Subcutaneous adipose tissue (tissue), 4 donors: ENCODE measurements around the gene PLBD2. TPM values are rescaled to one million over a fixed set of nuclear protein-coding genes. Genes with fewer than 3 reads are reported as not detected.

Experiments
- CTCF ChIP-seq: fragments of 450-650 bp; IDR thresholded peaks from one replicate; pipeline ENCODE4 v1.5.1; 2016; ENCODE audit warnings: low read depth, mild to moderate bottlenecking, control low read depth, antibody characterized with exemption, moderate library complexity
- total RNA-seq, 4 donors: library from RNA; depleted of rRNA; stranded (reverse); fragments of >200 nt; gene quantifications; one replicate each; pipeline ENCODE4 v1.1.0, GENCODE V29; 2016

The PLBD2 gene
- total RNA-seq, 4 donors from 2014 or later = 31.8 to 69.7 (median 59.5) TPM

- TF ChIP-seq CTCF = no peak
These were observed 9.4 kb upstream of the PLBD2 start for GRCh38 chr12:113348849-113349536.

GRCh38 chr12:113351089-113351488 is 7.3 kb upstream of the PLBD2 start:
- TF ChIP-seq CTCF = no peak

GRCh38 chr12:113359133-113359938 is 949 bp downstream of the PLBD2 start:
- no peak for TF ChIP-seq CTCF

GRCh38 chr12:113359939-113360748 is 1.8 kb downstream of the PLBD2 start:
- no peak for TF ChIP-seq CTCF

- TF ChIP-seq CTCF = no peak
These were observed 3.4 kb downstream of the PLBD2 start for GRCh38 chr12:113361574-113362370.

- no peak for TF ChIP-seq CTCF
These were observed 6.3 kb downstream of the PLBD2 start for GRCh38 chr12:113364698-113365097.
